Measurements from ENCODE around the gene OSR1.

OSR1 gene

DNA sequence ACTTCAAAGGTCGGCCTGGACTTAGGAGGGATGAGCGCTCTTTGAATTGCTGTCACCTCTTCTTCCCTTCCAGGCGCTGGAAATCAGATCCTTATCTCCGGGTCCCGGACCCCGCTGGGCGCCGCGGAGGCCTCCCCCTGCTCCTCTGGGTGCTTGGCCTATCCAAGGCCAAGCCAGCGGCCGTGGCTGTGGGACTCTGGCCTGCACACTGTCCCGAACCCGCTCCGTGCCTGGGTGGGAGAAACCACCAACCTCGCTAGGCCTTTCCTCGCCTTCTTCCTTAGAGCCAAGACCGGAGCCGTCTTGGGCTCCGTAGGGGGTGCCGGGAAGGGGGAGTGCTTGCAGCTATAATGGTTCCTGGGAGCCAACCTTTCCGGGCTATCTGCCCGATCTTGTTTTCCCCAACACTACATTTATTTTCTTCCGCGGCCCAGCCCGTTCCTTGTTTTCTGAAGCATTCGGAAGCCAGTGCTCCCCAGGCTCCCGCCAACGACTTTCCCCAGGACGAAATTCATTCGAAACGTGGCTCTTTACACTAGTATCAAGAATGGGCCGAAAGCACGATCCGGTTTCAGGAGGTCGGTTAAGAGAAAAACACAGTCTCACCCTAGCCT, 2.4 kb downstream of the OSR1 start:
- no peak for TF ChIP-seq JUND (IDR thresholded peaks at IDR 0.05; ENCODE audit: low read depth)
- in situ Hi-C loops (cut with HindIII; ENCODE audit: low pct_unique_long_range_greater_than_20kb, low sequenced_read_pairs): no loop called here

DNA sequence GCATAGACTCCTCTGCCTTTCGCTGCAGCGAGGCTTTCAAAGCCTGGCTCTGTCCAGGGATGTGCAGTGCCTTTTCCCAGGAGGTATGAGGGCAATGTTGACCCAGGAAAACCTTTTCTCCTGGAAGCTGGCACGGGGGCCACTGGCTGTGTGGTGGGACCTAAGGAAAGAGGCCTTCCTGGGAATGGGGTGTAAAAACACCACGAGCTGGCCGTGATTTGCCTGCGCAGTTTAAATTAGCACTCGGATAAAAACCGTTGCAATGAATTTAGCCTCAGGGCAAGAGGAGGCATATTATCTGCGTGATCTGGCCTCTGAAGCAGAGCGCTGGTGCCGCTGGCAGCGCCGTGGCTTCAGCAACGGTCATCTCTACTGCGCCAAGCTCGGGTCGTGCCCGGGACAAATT, 3.0 kb downstream of the OSR1 start:
- DNase-seq (ENCODE audit: low read depth in 1 of 2, low spot score in 1 of 2): peak in 1 of 2 experiments; percentile 30
- in situ Hi-C loops (cut with HindIII; ENCODE audit: low pct_unique_long_range_greater_than_20kb, low sequenced_read_pairs): no loop called here

More for the DNA sequence above, 2.4 kb downstream of the OSR1 start:
- no peak for DNase-seq (ENCODE audit: low read depth in 1 of 2, low spot score in 1 of 2)

DNA sequence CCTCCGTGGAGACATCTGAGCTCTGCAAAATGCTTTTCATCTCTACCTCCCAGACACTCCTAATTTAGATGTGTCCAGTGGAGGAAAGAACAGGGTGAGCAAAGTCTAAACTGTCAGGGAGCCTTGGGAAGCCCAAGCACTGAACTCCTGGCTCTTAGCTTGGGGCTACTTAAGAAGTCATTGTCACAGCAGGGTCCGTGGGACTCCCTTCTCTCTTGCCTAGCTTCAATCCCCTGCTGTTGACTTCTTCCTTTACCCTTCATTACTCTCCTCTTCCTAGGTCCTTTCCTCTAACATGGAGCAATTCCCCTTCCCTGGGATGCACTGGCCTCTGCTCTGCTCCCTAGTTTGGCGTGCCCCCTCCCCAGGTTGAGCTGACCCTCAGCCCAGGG, 3.4 kb downstream of the OSR1 start:
- in situ Hi-C loops (cut with HindIII; ENCODE audit: low pct_unique_long_range_greater_than_20kb, low sequenced_read_pairs): no loop called here
- no peak for TF ChIP-seq JUND (IDR thresholded peaks at IDR 0.05; ENCODE audit: low read depth)
- DNase-seq (ENCODE audit: low read depth in 1 of 2, low spot score in 1 of 2): no peak

More for the DNA sequence above, 3.0 kb downstream of the OSR1 start:
- no peak for TF ChIP-seq JUND (IDR thresholded peaks at IDR 0.05; ENCODE audit: low read depth)

DNA sequence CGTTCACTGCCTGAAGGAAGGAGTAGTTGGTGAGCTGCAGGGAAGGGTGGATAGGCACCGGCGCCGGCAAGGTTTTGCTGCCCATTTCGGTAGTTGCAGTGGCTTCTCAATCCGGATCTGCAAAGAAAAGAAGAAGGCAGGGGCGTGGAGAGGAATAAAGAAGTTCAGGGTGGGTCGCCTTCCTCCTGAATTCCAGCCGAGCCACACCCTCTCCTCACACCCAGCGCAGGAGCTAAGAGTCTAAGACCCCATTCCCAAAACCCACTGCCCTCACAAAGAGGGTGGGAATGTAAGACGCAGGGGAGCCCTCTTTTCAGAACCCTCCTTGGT, 4.7 kb downstream of the OSR1 start:
- no peak for DNase-seq (ENCODE audit: low read depth in 1 of 2, low spot score in 1 of 2)
- no peak for TF ChIP-seq JUND (IDR thresholded peaks at IDR 0.05; ENCODE audit: low read depth)
- in situ Hi-C loops (cut with HindIII; ENCODE audit: low pct_unique_long_range_greater_than_20kb, low sequenced_read_pairs): no loop called here

DNA sequence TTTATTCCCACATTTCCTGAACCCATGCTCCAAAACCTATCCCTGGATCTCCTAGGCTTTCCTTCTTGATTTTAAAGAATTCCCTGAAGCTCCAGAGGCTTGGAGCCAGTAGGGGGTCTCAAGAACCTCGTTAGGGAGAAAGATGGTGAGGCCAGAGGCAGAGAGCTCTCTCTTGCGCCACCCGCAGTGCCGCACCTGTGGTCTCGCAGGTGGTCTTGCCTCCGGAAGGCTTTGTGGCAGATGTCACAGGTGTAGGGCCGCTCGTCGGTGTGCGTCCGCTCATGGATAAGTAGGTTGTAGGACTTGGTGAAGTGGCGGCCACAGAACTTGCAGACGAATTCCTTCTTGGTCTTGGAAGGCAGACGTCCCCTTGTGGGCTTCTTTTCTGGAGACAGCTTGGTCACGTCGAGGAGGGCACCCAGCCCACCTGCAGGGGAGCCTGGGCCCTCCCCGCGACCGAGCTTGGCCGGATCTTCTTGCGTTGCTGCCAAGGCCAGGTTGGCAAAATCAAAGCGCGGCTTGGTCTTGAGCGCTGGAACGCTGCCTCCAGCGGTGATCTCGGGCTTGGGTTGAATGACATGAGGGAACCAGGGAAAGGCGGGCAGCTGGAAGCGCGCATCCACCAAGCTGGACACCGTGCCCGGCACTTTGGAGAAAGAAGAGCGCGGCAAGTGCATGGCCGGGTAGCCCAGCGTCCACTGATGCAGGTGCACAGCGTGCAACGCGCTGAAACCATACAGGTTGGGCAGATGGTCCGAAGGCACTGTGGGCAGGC, 5.3 kb downstream of the OSR1 start:
- TF ChIP-seq JUND (IDR thresholded peaks at IDR 0.05; ENCODE audit: low read depth): no peak
- in situ Hi-C loops (cut with HindIII; ENCODE audit: low pct_unique_long_range_greater_than_20kb, low sequenced_read_pairs): no loop called here
- no peak for DNase-seq (ENCODE audit: low read depth in 1 of 2, low spot score in 1 of 2)

DNA sequence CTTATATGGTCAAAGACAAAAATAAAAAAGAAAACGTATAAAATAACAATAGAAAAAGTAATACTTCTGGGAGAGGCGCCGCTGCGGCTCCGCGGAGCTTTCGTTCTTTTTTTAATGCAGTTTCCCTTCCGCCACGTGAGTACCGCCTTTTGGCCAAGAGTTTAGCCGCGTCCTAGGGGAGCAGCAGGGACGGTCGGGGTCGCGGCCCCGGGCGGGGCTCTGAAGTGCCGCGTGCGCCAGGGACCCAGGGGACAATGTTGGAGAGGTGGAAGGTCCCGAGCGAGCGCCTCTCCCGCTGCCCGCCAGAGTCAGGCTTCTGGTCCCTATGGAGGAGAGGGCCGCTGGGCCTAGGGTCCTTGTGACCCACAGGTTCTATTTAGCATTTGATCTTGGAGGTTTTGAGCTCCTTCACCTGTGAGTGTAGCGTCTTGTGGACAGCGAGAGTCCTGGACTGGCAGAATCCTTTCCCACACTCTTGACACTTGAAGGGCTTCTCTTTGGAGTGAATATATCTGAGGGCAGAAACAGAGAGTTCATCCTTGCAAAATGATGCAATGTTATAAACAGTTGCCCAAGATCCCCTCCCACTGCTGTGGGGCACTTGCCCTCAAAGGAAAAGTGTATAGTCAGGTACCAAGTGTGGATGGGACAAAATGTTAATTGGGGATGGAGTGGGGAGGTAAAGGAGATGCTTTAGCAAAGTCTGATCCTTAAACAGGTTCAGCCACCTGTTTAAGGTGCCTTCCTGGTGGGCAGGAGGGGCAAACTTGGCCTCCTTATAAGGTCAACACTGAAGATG, 6.3 kb downstream of the OSR1 start:
- TF ChIP-seq JUND (IDR thresholded peaks at IDR 0.05; ENCODE audit: low read depth): no peak
- in situ Hi-C loops (cut with HindIII; ENCODE audit: low pct_unique_long_range_greater_than_20kb, low sequenced_read_pairs): no loop called here
- no peak for DNase-seq (ENCODE audit: low read depth in 1 of 2, low spot score in 1 of 2)

DNA sequence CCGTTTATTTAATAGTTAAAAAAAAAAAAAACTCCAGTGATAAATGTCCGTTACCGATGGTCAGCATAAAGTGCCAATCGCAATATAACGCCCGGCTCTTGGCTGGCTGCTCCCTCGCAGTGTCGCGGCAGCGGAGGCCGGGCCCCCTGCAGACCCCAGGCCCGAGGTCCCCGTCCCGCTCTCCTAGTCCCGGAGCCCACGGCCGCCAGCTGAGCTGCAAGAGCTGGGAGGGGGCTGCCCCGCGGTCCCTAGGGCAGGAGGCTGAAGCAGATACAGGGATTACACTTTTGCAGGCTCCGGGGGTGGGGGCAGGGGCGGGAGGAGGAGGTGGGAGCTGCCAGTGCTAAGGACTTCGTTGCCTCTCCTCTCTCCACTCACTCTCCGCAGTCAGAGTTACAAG, 6.9 kb downstream of the OSR1 start:
- no peak for DNase-seq (ENCODE audit: low read depth in 1 of 2, low spot score in 1 of 2)
- TF ChIP-seq JUND (IDR thresholded peaks at IDR 0.05; ENCODE audit: low read depth): no peak
- in situ Hi-C loops (cut with HindIII; ENCODE audit: low pct_unique_long_range_greater_than_20kb, low sequenced_read_pairs): no loop called here

DNA sequence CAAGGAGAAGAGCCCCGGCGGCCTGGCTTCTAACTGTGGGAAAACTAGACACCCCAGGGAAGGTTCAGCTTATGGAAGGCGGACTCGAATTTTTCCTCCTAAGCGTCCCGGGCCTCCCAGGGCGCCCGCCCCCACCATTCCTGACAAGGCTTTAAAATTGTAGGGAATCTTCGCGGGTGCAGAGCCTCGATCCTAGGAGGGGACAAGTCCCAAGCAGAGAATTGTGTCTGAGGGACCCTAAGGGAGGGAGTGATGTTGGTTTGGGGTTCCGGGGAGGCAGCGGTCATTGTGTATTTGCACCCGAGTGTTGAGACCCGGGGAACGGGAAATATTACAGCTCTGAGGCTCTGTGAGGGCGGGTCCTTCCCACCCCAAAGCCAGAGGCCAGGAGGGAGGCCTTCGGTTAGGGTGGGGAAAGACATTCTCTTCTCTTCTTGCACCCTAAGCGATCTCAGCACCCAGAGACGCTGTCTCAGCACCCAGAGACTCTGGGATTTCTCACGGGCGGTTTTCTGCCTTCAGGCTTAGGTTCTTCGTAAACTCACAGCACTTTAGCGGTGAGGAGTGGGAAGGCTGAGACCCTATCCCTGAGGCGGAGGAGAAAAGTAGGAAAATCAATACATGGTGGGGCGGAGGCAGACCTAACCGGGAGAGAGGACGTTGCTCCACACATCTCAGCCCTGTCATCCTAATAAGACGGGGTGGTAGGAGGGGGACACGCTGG, 7.6 kb downstream of the OSR1 start:
- in situ Hi-C loops (cut with HindIII; ENCODE audit: low pct_unique_long_range_greater_than_20kb, low sequenced_read_pairs): no loop called here
- TF ChIP-seq JUND (IDR thresholded peaks at IDR 0.05; ENCODE audit: low read depth): no peak
- DNase-seq (ENCODE audit: low read depth in 1 of 2, low spot score in 1 of 2): no peak

DNA sequence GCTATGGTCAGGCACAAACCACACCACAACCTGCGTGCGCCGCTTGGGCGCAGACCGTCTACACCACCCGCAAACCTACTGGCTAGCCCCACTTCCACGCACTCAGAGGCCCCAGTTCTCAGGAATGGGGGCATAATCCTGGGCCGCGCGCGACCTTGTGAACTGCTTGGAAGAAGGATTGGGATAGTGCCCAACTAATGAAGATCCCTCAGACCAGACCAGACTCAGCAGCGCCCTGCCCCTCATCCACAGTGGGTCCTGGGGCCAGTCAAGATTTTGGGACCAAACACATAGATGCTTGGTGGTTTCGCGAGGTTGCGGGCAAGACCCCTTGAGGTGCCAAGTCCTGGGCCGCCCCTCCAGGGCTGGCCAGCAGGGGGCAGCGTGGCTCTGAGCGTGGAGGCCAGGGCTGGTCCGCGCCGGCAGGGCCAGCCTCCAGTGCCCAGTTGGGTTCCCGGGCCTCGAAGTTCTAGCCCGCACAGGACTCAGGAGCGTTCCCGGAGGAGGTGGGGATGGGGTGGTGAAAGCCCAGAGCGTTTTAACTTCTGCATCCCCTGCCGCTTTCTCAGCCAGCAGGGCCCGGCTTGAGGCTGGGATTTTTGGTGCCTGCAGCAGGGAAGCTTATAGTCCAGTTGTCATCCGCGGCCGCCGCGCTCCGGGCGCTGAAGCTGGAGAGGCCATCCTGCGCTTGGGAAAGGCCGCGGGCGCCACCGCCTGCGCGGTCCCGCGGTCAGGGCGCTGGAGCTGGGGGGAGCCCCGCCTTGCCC, 8.3 kb downstream of the OSR1 start:
- no peak for DNase-seq (ENCODE audit: low read depth in 1 of 2, low spot score in 1 of 2)
- no peak for TF ChIP-seq JUND (IDR thresholded peaks at IDR 0.05; ENCODE audit: low read depth)
- in situ Hi-C loops (cut with HindIII; ENCODE audit: low pct_unique_long_range_greater_than_20kb, low sequenced_read_pairs): no loop called here

DNA sequence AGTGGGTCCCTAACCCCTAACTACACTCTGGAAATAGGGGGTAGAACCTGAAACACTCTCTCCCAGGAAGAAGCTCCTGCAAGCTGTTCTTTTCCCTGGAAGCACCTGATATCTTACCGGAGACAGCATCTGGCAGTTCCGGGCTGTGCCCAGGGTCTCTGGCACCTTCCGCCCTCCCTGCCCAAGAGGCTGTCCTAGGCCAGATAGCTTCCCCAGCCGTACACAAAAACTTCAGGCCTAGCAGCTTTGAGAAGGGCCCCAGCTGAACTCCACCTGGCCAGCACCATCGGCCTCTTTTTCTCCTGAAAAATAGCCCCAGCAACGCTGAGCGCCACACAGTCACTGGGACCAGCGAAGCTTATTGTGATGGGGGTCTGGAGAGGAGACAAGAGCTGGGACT, 9.7 kb downstream of the OSR1 start:
- DNase-seq (ENCODE audit: low read depth in 1 of 2, low spot score in 1 of 2): no peak
- in situ Hi-C loops (cut with HindIII; ENCODE audit: low pct_unique_long_range_greater_than_20kb, low sequenced_read_pairs): no loop called here
- no peak for TF ChIP-seq JUND (IDR thresholded peaks at IDR 0.05; ENCODE audit: low read depth)

DNA sequence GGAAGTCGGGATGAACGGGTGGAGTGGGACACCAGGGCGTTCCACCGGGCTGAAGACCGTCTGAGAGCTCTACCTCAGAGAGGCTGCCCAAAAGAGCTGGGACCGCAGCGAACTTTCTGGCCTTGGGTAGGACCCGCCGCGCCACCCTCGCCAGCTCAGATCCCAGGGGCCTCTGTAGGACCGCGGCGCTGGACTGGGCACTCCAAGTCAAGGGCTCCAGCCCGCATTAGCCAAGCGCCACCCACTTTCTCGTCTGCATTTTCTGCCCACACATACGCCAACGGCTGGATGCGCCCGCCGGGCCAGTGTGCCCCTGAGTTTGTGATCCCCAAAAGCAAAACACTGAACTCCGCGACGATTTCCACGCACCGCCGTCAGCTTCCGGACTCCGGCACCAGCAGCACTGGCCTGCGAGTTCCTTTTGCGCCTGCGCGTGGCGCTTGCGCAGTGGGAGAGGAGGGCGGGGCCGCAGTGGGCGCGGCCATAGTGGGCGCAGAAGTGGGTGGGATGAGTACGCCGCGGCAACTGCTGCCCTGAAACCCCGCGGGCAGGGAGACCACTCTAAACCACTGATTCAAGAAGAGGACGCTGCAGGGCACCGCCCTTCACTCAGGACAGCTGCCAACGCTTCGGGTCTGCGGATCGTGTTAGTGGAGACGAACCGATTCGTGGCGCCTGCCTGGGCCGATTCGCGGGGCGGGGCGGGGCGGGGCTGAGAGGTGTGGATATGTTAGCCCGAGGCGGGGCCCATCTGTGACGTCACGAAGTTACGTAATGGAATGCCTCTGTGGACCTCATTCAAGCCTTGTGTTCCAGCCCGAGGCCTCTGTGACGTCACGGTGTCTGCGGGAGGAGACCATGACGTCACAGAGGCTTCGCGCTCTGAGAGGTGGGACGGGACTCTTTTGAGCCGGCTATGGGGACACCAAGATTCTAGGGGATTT, 10.5 kb downstream of the OSR1 start:
- TF ChIP-seq JUND (IDR thresholded peaks at IDR 0.05; ENCODE audit: low read depth): no peak
- in situ Hi-C loops (cut with HindIII; ENCODE audit: low pct_unique_long_range_greater_than_20kb, low sequenced_read_pairs): no loop called here
- peak; percentile 91 to 95 for DNase-seq (ENCODE audit: low read depth in 1 of 2, low spot score in 1 of 2)
